HFFc6 (cell line): ENCODE measurements around the gene MMP7. TPM values are rescaled to one million over a fixed set of nuclear protein-coding genes. Genes with fewer than 3 reads are reported as not detected.

ENCODE experiments used
- DNase-seq: peaks from one replicate; pipeline ENCODE4 v3.0.0-alpha.2; 2018
- H3K27ac Mint-ChIP-seq: 2 replicates; pipeline ENCODE4 v1.8.0; 2020; ENCODE audit warnings: mild to moderate bottlenecking, mixed read lengths
- H3K27me3 Mint-ChIP-seq: 2 replicates; pipeline ENCODE4 v1.8.0; 2021; ENCODE audit warnings: mild to moderate bottlenecking, moderate library complexity, mixed read lengths; ENCODE audit not compliant: insufficient read depth
- H3K36me3 Mint-ChIP-seq: 2 replicates; pipeline ENCODE4 v1.8.0; 2021; ENCODE audit warnings: low read depth, mixed read lengths
- H3K4me1 Mint-ChIP-seq: 2 replicates; pipeline ENCODE4 v1.8.0; 2020; ENCODE audit warnings: low read depth, mixed read lengths
- H3K4me3 Mint-ChIP-seq: 2 replicates; pipeline ENCODE4 v1.8.0; 2020; ENCODE audit warnings: mild to moderate bottlenecking, moderate library complexity, mixed read lengths
- H3K9me3 Mint-ChIP-seq: 2 replicates; pipeline ENCODE4 v1.8.0; 2020; ENCODE audit warnings: mild to moderate bottlenecking, mixed read lengths
- CTCF ChIP-seq: fragments of 200-600 bp; sonication (generic); IDR thresholded peaks from 2 replicates; pipeline ENCODE4 v1.5.0; 2021; ENCODE audit warnings: antibody characterized with exemption, mild to moderate bottlenecking
- total RNA-seq, 6 experiments: library from RNA; stranded (reverse); fragmentation: NEBNext Ultra II Directional; extraction: Animal tissue kit (Norgen Biotek cat#: 25700); gene quantifications; 2 replicates in 1 of 6; 3 replicates in 5 of 6; pipeline ENCODE4 v1.2.3, GENCODE V29; 2021

The MMP7 gene
- total RNA-seq, 6 experiments from 2014 or later, result not detected

- no peak for DNase-seq
- Mint-ChIP-seq H3K36me3 (no peaks in the 10 kb centered on the region), H3K27ac (no peak overlapping the region), H3K4me3 (no peak overlapping the region), H3K27me3 (peaks cover 19% of the 10 kb centered on the region), H3K4me1 (no peaks in the 10 kb centered on the region), H3K9me3 (no peaks in the 10 kb centered on the region)
- no peak for TF ChIP-seq CTCF
Observed at GRCh38 chr11:102485095-102485722, 45.3 kb downstream of the MMP7 start.

DNA sequence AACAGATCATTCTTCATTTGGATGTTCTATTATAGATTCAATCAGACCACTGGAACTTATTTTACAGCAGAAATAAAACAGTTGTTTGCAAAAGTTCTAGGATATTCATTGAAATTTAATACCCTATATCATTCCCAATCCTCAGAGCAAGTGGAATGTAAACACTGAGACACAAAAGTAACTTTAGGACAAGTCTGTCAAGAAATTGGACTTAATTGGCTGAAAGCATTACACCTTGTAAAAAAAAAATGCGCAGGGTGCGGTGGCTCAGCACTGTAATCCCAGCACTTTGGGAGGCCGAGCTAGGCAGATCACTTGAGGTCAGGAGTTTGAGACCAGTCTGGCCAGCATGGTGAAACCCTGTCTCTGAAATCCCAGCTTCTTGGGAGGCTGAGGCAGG is 48.1 kb downstream of the MMP7 start:
- no peak overlapping the region for H3K4me3 Mint-ChIP-seq
- TF ChIP-seq CTCF, result no peak
- no peak for DNase-seq
- H3K9me3 Mint-ChIP-seq, result no peaks in the 10 kb centered on the region
- no peak overlapping the region for H3K27ac Mint-ChIP-seq
- peaks cover 15% of the 10 kb centered on the region for H3K27me3 Mint-ChIP-seq
- H3K36me3 Mint-ChIP-seq, result no peaks in the 10 kb centered on the region
- H3K4me1 Mint-ChIP-seq, result no peaks in the 10 kb centered on the region

- no peak for DNase-seq
- no peaks in the 10 kb centered on the region for H3K4me1 Mint-ChIP-seq
- peaks cover 14% of the 10 kb centered on the region for H3K27me3 Mint-ChIP-seq
- H3K9me3 Mint-ChIP-seq, result no peaks in the 10 kb centered on the region
- TF ChIP-seq CTCF, result no peak
- H3K36me3 Mint-ChIP-seq, result no peaks in the 10 kb centered on the region
- no peak overlapping the region for H3K27ac Mint-ChIP-seq
- H3K4me3 Mint-ChIP-seq, result no peak overlapping the region
Observed at GRCh38 chr11:102479733-102480132, 50.8 kb downstream of the MMP7 start.

DNA sequence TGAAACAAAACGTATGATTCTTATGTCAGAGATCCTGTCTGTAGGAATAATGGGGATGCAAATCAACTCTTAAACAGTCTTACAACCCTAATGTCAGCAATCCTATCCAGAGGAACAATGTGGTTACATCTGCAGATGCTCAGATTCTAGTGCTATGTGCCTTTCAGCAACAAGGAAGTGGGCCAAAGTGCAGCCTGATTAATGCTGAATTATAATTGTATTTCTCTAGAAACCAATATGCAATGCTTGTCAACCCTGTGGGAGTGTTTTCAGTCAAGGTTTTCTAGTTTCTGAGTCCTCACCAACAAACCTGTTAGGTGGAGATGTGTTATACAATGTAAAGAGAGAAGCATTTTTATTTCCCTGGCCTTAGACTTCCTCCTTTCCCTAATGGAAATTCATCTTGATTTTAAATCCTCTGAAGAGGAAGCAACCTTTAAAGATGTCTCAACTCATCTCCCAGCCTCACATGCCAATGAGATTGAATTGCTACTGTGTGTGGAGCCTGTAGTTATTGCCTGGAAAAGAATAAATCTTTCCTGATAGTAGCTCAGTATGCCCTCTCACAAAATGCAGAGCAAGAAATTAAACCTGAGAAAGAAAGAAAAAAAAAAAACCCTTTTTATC is 51.8 kb downstream of the MMP7 start:
- DNase-seq, result no peak
- no peaks in the 10 kb centered on the region for H3K36me3 Mint-ChIP-seq
- no peak overlapping the region for H3K27ac Mint-ChIP-seq
- no peaks in the 10 kb centered on the region for H3K9me3 Mint-ChIP-seq
- no peak overlapping the region for H3K4me3 Mint-ChIP-seq
- no peaks in the 10 kb centered on the region for H3K4me1 Mint-ChIP-seq
- no peak for TF ChIP-seq CTCF
- peaks cover 14% of the 10 kb centered on the region for H3K27me3 Mint-ChIP-seq

DNA sequence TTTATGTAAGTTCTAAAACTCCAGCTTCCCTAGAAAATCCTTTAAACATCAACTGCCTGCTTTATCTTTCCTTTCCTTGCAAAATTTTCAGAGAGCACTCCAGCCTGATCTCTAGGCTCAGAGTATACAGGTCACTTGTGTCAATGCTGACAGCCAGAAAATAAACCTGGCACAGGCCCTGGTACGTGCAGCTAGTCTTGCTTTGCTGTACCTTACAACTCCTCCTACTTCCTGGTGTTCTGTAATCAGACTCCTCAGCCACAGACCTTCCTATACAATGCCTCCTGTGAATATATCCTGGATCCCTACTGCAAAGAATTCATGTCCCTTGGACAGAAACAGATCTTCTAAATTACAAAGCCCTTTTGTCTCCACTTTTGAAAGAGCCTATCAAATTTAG is 53.7 kb downstream of the MMP7 start:
- H3K27me3 Mint-ChIP-seq, result peaks cover 8% of the 10 kb centered on the region
- no peak overlapping the region for H3K27ac Mint-ChIP-seq
- TF ChIP-seq CTCF, result no peak
- no peaks in the 10 kb centered on the region for H3K9me3 Mint-ChIP-seq
- H3K36me3 Mint-ChIP-seq, result no peaks in the 10 kb centered on the region
- no peak overlapping the region for H3K4me3 Mint-ChIP-seq
- H3K4me1 Mint-ChIP-seq, result peaks cover 6% of the 10 kb centered on the region; the same call in 1 of the 2 replicates
- no peak for DNase-seq
